ENCODE data around the gene C9orf50. TPM values are rescaled to one million over a fixed set of nuclear protein-coding genes. Genes with fewer than 3 reads are reported as not detected.

Gene C9orf50
- total RNA-seq, 1 donor = not detected

GRCh38 chr9:129566563-129567266 lies 54.2 kb downstream of the C9orf50 start:
- TF ChIP-seq CTCF (IDR thresholded peaks at IDR 0.05; ENCODE audit: insufficient read depth, low read length) = no peak
- H3K4me3 ChIP-seq (ENCODE audit: low read depth, low read length) = no peak overlapping the region
- DNase-seq (ENCODE audit: low read depth) = no peak

GRCh38 chr9:129562917-129563316 lies 58.0 kb downstream of the C9orf50 start:
- TF ChIP-seq CTCF (IDR thresholded peaks at IDR 0.05; ENCODE audit: insufficient read depth, low read length) = no peak
- no peak overlapping the region for H3K4me3 ChIP-seq (ENCODE audit: low read depth, low read length)
- DNase-seq (ENCODE audit: low read depth) = no peak

- TF ChIP-seq CTCF (IDR thresholded peaks at IDR 0.05; ENCODE audit: insufficient read depth, low read length) = no peak
- no peak for DNase-seq (ENCODE audit: low read depth)
Measured at GRCh38 chr9:129562514-129562913, 58.4 kb downstream of the C9orf50 start.

More at GRCh38 chr9:129562514-129562913, 58.4 kb downstream of the C9orf50 start:
- no peak overlapping the region for H3K4me3 ChIP-seq (ENCODE audit: low read depth, low read length)

Other genes with a start within 250 kb of the C9orf50 start
- gene NTMT1, start 5.1 kb upstream of the C9orf50 start, total RNA-seq (ENCODE audit: low replicate concordance) = 9.0 and 27.6 TPM in 2 replicates
- 7.0 and 14.0 TPM in 2 replicates for gene ASB6, start 21.1 kb upstream of the C9orf50 start, total RNA-seq (ENCODE audit: low replicate concordance)
- gene PRRX2, start 44.5 kb upstream of the C9orf50 start, total RNA-seq (ENCODE audit: low replicate concordance) = 3.5 and 36.1 TPM in 2 replicates
- gene PTGES, start 131.9 kb upstream of the C9orf50 start, total RNA-seq (ENCODE audit: low replicate concordance) = 6.9 and 30.9 TPM in 2 replicates
- 24.9 and 36.2 TPM in 2 replicates for gene TOR1B, start 182.1 kb upstream of the C9orf50 start, total RNA-seq (ENCODE audit: low replicate concordance)
- 23.0 and 48.9 TPM in 2 replicates for gene TOR1A, start 203.0 kb upstream of the C9orf50 start, total RNA-seq (ENCODE audit: low replicate concordance)
- 37.3 and 107 TPM in 2 replicates for gene C9orf78, start 214.2 kb upstream of the C9orf50 start, total RNA-seq (ENCODE audit: low replicate concordance)
- 7.5 and 11.4 TPM in 2 replicates for gene USP20, start 214.4 kb upstream of the C9orf50 start, total RNA-seq (ENCODE audit: low replicate concordance)

Measured in fibroblast of the aortic adventitia (primary cell).